Left hindlimb (tissue), 1 donor: ENCODE data around the gene RPL7A.
A peak's percentile ranks its signal among the peaks of the same experiment; 100 is the strongest.
"Not testable (repeated sequence)": the region's sequence is repeated elsewhere in the genome, so short reads cannot be mapped to it uniquely, and the experiment has no call there.

Experiments
- DNase-seq: peaks from one replicate; pipeline ENCODE4 v3.0.0-alpha.2; 2018

RPL7A gene

DNA sequence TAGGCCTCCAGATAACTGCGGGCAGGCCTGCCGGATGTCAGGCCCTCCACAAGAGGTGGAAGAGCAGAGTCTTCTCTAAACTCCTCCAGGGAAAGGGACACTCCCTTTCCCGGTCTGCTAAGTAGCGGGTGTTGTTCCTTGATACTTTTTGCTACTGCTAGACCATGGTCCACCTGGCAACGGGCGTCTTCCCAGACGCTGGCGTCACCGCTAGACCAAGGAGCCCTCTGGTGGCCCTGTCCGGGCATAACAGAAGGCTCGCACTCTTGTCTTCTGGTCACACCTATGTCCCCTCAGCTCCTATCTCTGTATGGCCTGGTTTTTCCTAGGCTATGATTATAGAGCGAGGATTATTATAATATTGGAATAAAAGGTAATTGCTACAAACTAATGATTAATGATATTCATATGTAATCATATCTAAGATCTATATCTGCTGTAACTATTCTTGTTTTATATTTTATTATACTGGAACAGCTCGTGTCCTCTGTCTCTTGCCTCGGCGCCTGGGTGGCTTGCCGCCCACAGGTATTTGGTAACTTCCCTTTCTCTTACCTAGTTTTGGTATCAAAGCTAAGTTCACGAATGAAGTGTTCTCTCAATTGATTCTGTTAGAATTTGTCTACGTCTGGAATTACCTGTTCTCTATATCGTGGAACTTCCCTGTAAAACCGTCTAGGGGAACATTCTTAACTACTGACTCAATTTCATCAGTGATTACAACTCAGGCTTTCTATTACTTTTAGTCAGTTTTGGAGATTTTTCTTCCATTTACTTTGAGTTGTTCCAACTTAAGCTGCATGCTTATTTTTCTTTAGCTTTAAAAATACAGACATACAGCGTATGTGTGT, 18.5 kb upstream of the RPL7A start:
- not testable (repeated sequence) for DNase-seq

GRCh38 chr9:133331221-133331620, 16.8 kb upstream of the RPL7A start:
- DNase-seq, result no peak

GRCh38 chr9:133331641-133332380, 16.2 kb upstream of the RPL7A start:
- DNase-seq, result no peak

GRCh38 chr9:133332381-133332730, 15.7 kb upstream of the RPL7A start:
- DNase-seq, result no peak

DNA sequence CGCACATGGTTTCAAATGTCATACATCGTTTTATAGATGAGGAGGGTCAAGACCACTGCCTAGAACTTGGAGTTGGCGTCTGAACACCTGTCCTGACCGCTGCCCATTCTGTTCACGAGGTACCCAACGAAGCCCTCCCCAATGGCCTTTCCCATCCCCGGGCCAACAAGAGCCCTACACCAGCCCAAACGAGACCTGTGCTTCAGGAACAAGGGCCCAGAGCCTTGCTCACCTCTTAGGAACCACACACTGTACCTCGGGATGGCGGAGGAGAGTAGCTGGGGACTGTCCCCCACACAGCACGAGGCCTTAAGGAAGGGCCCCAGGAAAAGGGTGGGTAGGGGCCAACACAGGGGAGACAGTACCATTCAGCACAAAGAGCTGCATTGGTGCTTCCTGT, 15.0 kb upstream of the RPL7A start:
- DNase-seq, result no peak

DNA sequence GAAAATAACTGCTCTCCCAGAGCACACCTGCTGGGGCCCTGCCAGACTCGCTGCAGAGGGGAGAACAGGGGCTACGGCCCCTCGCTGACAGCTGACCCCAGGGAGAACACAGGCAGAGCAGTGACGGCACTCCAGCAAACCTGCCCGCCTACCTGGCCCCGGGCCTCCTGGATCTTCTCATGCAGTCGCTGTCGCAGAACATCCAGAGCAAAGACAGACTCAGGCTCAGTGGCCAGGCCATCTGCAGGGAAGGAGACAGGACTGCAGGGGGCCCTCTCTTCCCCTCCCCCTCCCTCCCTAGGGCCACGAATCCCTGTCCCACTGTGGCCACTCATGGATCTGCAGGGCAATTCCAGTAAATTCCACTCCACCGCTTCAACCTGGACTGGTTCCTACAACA, 14.5 kb upstream of the RPL7A start:
- no peak for DNase-seq

DNA sequence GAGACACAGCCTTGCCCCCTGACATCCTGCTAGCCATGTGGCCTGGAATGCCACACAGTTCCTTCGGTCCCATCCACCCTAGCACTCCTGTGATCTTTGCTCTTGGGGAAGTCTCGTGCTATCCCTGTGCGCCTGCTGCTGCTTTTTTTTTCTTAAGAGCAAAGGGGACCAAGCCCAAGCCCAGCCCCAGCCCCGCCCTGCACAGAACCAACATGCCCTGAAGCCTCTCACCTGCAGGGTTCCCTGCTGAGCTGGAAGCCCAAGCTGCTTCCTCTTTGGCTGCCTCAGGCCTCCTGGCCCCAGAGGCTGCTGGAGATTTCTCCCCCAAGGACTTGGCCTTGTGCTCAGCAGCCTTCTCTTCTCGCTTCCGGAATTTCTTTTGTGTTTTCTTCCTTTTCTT, 13.9 kb upstream of the RPL7A start:
- DNase-seq, result no peak

DNA sequence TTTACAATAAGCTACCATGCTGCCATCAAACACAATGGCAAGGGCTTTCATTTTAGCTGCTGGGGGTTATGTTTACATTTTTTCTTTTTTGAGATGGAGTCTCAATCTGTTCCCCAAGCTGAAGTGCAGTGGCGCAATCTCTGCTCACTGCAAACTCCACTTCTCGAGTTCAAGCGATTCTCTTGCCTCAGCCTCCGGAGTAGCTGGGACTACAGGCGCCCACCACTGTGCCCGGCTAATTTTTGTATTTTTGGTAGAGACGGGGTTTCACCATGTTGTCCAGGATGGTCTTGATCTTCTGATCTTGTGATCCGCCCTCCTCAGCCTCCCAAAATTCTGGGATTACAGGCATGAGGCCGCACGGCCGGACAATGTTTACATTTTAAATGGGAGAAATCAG, 13.1 kb upstream of the RPL7A start:
- DNase-seq, result not testable (repeated sequence)

DNA sequence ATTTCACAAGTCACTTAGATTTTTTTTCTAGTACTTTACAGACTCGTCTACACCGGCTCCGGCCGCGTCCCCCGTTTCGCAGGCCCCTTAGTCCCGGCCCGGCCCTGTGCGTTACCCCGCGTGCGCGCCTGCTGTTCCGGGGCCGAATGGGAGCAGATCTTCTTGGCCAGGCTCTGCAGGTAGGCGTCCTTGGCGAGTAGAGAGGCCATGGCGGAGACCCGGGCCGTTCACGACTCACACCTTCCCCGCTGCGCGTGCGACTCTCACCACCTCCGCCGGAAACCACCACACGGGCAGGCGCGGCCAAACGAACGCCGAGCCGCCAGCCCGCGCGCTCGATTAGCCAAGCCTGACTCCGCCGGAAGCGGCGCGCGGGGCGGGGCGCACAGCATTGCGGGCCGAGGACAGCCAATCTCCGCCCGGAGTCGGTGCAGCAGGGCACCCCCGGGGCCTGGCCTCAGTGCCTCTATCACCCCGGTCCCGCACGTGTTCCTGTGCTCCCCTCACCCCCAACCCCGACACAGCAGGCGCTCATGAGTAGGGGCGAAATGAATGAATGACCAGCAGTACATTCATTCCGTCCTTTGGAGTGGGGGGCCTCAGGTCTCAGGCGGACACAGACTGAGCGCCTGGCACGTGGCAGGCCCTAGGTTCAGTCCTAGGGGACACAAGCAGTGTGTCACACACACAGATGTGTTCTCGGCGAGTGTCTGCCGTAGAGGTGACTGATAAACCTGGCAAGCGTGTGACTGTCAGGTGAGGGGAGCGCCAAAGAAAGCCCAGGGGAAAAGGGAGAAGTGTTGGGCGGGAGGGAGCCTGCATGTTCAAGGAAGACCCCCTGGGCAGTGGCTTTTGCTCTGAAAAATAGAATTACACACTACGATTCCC, 11.8 kb upstream of the RPL7A start, which contains the start of gene SURF6:
Gene SURF6, minus strand, starts transcription at position 265 of the 888 bp plus-strand sequence. Its CDS starts 56 bp downstream, at position 209.
- DNase-seq, result peak; percentile 91

GRCh38 chr9:133339641-133340040, 8.4 kb upstream of the RPL7A start:
- DNase-seq, result peak; percentile 12

DNA sequence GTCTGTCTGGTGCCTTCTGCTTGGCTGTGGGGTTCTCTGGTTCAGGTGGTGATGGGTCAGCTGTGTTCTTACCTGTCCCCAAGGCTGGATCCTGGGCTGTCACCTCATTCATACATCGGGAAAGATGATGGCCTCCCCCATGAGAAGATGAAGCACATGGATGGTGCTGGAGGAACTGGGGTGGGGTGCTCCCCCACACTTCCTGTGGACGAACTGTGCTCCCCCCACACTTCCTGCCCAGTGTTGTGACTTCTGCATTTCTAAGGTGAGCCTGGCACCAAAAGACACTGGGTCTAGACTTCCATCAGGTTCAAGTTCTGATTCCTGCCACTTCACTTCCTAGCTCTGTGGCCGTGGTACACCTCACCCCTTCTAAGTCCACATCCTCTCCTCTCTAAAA, 7.8 kb upstream of the RPL7A start:
- DNase-seq, result no peak

DNA sequence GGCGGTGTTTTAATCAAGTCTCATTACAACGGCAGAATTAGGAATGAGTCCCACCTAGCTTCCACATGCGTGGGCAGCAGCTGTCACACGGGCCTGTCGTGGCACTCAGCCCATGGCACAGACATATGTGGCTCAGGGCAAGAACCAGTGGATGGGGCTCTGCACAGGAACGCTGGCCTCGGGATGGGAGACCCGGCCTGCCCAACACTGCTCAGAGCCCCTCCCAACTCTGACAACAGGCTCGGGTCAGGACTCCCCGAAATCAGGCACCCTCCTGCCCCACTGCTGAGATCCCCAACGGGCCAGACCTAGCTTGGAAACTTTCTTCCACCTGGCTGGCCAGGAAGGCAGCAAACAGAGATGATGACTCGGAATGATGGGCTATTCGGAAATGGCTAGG, 7.1 kb upstream of the RPL7A start:
- DNase-seq, result no peak

- DNase-seq, result no peak
These were observed 6.5 kb upstream of the RPL7A start for GRCh38 chr9:133341369-133342068.

GRCh38 chr9:133342069-133342406, 6.0 kb upstream of the RPL7A start:
- no peak for DNase-seq

DNA sequence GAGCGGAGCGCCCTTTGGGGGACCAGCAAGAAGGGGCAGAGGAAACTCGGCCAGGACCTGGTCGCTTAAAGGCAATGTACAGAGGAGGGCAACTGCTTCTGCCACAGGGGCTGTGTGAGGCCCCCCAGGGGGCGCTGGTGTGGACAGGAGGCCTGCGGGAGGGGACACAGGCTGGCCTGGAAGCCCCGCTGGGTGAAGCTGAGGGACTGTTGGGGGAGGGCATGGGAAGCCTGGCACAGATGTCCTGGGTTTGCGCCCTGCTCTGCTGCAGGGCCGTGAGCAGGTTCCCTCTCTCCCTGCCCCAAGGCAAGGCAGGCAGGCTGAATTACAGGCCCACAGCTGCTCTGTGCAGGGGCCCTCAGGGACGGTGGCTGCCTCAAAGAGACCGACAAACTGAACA, 5.4 kb upstream of the RPL7A start:
- DNase-seq, result no peak

DNA sequence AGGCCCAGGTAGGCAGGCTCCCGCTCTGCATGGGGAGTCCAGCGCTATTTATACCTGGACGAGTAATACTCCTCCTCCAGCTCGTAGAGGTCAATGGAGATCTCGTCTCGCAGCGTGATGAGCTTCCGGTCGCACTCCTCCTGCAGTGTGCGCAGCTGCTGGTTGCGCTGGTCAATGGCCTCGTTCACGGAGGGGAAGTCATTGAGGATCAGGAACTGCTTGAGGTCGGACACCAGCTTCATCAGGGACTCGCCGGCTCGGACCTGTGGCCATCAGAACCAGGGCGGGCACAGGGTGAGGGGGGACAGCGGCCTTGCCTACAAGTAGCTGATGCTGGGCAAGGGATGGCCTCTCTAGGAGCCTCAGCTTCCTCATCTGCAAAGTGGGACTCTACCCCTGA, 3.9 kb upstream of the RPL7A start:
- DNase-seq, result no peak

DNA sequence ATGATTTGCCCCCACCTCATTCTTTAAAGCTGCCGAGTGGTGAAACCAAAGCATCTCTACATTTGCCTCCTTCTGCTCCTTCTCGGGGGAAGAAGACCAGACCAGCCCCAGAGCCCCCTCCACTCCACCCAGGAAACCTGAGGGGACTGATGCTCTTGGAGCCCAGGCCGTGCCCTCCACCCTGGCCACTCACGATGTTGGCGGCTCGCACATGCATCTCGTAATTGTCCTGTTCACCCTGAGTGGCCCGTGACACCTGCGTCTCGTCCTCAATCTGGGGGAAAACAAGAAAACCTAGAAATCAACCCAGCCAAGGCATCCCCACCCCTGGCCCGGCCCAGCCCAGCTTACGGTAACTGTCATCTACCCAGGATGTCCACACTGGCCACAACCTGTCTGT, 3.0 kb upstream of the RPL7A start:
- DNase-seq, result no peak

GRCh38 chr9:133345596-133345995, 2.4 kb upstream of the RPL7A start:
- no peak for DNase-seq

GRCh38 chr9:133346021-133346785, 1.8 kb upstream of the RPL7A start:
- DNase-seq, result no peak

- DNase-seq, result no peak
These were observed 468 bp upstream of the RPL7A start for GRCh38 chr9:133347515-133347984.

DNA sequence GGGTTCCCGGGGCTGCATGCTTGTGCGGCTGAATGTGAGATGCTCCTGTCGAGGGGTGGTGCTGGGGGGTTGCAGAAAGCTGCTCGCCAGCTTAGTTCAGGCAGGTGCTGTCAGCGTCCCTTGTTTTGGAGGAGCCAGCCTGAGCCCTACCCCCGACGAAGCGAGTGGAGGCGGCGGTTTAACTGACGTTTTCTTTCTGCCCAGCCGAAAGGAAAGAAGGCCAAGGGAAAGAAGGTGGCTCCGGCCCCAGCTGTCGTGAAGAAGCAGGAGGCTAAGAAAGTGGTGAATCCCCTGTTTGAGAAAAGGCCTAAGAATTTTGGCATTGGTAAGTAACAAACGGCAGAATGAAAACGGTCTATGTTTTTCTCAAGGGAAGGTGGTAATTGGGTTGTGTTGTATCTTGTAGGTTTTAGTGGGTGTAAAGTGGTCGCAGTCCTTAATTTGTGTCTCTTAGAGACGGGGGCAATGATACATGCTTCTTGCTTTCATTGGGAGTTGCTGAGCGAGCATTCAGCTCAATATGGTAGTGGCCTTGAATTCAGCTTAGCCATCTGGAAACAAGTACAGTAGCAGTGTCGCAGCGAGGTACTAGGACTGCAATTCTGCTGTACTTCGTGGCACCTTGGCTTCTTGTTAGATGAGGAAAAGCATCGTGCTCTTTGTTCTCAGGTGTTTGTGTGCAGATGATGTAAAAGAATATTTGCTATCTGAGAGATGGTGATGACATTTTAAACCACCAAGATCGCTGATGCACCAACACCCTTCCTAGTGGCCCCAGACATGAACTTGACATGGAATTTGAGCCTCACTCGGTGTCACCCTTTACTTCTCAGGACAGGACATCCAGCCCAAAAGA, 928 bp downstream of the RPL7A start:
- DNase-seq, result no peak
